K562 treated with DMSO at 1 percent for 48 hours (cell line): ENCODE measurements around the gene CYP39A1. TPM values are rescaled to one million over a fixed set of nuclear protein-coding genes. Genes with fewer than 3 reads are reported as not detected.

Source experiments
- total RNA-seq: library from RNA; unstranded; fragments of 300-600 nt; gene quantifications from 2 replicates; pipeline ENCODE4 v1.2.3, GENCODE V29; 2022; ENCODE audit warnings: low replicate concordance; ENCODE audit errors: extremely low read depth

Gene CYP39A1
- not detected in 2 replicates for total RNA-seq

GRCh38 chr6:46652603-46653438, at the start of gene CYP39A1, which contains the start of gene SLC25A27:
Gene CYP39A1, minus strand, starts transcription at chr6:46652818. Its CDS starts 236 bp downstream, at chr6:46652582.
Gene SLC25A27, plus strand, starts transcription at chr6:46652975. Its CDS starts 218 bp downstream, at chr6:46653193.

GRCh38 chr6:46687619-46688097, 35.0 kb upstream of the CYP39A1 start, which contains the start of gene TDRD6:
Gene TDRD6, plus strand, starts transcription at chr6:46687885. Its CDS starts 244 bp downstream, at chr6:46688129.

Other genes starting within 250 kb of the CYP39A1 start
- gene RCAN2, start 161.4 kb downstream of the CYP39A1 start, total RNA-seq = not detected in 2 replicates
- gene SLC25A27, start 157 bp upstream of the CYP39A1 start, total RNA-seq = not detected in 2 replicates
- not detected in 2 replicates for gene TDRD6, start 35.1 kb upstream of the CYP39A1 start, total RNA-seq
- not detected in 2 replicates for gene PLA2G7, start 82.6 kb upstream of the CYP39A1 start, total RNA-seq
- gene ANKRD66, start 94.1 kb upstream of the CYP39A1 start, total RNA-seq = not detected in 2 replicates
- gene MEP1A, start 140.6 kb upstream of the CYP39A1 start, total RNA-seq = not detected in 2 replicates